HK-2 (cell line): ENCODE data around the gene BAD.
"Not testable (repeated sequence)": the region's sequence is repeated elsewhere in the genome, so short reads cannot be mapped to it uniquely, and the experiment has no call there.

Source experiments
- DNase-seq: peaks from one replicate; pipeline ENCODE4 v3.0.0-alpha.2; 2018; ENCODE audit not compliant: unreplicated experiment

The BAD gene

GRCh38 chr11:64314805-64315561, 30.5 kb upstream of the BAD start:
- no peak for DNase-seq

- DNase-seq = no peak
Measured at GRCh38 chr11:64314146-64314804, 29.8 kb upstream of the BAD start.

DNA sequence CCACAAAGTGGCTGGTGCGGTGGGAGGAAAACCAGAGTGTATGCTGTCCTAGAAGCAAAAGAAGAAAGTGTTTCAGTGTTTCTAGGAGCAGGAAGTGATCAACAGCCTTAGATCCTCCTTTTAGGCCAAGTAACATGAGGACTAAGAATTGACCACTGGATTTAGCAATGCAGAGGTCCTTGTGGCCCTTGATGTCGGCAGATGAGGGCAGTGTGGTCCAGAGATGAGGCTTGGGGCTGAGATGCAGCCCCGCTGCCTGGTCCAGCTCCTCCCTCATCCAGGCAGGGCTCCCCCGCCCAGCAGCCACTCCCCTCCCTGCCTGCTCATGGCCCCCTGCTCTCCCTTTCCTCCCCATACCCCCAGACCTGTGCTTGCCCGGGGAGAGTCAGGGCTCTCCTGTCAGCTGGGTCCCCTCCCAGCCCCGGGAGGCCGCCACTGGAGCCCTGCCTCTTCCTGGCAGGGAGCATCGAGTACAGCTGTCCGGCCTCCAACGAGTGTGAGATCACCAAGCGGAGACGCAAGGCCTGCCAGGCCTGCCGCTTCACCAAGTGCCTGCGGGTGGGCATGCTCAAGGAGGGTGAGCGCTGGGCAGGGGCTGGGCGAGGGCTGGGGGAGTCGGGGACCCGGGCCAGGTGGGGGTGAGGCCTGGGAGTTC, 29.2 kb upstream of the BAD start:
- DNase-seq = no peak

DNA sequence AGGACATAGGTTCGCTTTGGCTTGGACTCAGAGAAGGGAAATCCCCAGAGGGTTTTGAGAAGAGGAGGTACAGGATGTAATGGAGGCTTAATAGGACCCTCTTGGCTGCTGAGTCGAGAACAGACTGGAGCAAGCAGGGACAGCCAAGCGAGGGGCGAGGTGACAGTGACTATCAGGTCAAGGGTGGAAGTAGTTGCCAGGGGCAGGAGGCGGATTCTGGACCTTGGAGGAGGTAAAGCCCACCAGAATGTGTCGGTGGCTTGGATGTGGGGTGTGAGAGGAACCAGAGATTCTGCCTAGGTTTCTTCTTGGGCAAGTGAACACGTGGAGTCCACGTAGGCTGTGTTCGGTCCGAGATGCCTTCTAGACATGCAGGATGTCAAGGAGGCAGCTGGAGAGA, 28.5 kb upstream of the BAD start:
- no peak for DNase-seq

GRCh38 chr11:64307795-64308194, 23.3 kb upstream of the BAD start:
- DNase-seq = not testable (repeated sequence)

DNA sequence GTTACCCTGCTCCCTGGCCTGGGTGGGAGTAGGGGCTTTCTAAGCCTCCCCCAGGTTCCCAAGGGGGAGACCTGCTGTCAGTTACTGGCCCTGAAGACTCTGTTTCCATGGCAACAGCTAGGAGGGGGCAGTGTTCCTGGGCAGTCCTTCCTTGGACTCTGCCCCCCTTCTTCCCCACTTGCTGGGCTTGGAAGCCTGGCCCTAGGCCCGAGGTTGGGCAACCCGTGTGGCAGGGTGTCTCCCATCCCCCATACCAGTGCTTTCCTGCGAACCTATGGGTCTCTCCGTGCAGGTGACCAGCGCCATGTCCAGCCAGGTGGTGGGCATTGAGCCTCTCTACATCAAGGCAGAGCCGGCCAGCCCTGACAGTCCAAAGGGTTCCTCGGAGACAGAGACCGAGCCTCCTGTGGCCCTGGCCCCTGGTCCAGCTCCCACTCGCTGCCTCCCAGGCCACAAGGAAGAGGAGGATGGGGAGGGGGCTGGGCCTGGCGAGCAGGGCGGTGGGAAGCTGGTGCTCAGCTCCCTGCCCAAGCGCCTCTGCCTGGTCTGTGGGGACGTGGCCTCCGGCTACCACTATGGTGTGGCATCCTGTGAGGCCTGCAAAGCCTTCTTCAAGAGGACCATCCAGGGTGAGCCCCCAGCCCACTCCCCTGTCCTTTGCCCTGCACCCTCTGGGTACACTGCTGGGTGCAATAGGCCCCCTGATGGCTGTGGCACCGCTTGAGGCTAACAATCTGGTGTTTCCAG, 22.6 kb upstream of the BAD start:
- no peak for DNase-seq

- DNase-seq = no peak
Measured at GRCh38 chr11:64306563-64306875, 22.1 kb upstream of the BAD start.

- DNase-seq = peak; percentile 63
Measured at GRCh38 chr11:64305691-64306562, 21.5 kb upstream of the BAD start.

DNA sequence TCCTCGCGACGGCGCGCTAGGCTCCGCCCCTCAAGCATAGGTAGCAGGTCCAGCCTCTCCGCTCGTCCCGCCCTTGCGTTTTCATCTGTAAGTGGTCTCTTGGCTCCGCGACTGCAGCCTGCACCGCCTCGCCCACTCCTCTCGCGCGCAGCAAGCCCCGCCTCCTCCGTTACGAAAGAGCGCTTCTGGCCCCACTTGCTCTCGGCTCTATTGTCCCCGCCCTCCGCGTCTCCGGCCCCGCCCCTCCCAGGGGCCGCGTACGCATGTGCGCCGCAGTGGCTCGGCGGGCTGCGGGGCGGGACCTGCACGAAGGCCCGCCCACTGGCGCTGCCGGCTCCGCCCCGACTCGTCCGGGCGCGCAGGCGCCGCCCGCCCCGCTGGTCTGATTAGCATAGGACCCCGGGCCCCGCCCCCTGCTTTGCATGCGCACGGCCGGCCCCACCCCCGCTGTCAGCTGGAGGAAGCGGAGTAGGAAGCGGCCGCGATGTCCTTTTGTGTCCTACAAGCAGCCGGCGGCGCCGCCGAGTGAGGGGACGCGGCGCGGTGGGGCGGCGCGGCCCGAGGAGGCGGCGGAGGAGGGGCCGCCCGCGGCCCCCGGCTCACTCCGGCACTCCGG, 20.7 kb upstream of the BAD start, which contains the start of gene ESRRA:
TSS of gene ESRRA (plus strand) at position 450 of the 616 bp plus-strand sequence. CDS start 1,656 bp downstream, outside the sequence.
- peak; percentile 97 for DNase-seq

GRCh38 chr11:64304316-64305072, 20.0 kb upstream of the BAD start:
- peak; percentile 91 for DNase-seq

DNA sequence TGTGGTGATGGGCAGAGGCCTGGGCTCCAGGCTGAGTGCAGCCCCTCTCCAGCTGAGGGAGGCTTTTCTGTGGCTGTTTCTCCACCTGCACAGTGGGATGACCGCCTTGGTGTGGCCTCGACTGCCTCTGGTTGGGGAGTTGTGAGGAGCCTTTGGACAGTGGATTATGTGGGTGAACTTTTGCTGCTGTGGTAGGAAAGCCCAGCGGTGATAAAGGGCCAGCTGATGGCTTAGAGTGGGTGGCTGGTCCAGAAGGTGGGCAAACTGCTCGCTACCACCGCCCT, 19.5 kb upstream of the BAD start:
- DNase-seq = no peak

GRCh38 chr11:64303109-64304031, 18.9 kb upstream of the BAD start:
- no peak for DNase-seq

DNA sequence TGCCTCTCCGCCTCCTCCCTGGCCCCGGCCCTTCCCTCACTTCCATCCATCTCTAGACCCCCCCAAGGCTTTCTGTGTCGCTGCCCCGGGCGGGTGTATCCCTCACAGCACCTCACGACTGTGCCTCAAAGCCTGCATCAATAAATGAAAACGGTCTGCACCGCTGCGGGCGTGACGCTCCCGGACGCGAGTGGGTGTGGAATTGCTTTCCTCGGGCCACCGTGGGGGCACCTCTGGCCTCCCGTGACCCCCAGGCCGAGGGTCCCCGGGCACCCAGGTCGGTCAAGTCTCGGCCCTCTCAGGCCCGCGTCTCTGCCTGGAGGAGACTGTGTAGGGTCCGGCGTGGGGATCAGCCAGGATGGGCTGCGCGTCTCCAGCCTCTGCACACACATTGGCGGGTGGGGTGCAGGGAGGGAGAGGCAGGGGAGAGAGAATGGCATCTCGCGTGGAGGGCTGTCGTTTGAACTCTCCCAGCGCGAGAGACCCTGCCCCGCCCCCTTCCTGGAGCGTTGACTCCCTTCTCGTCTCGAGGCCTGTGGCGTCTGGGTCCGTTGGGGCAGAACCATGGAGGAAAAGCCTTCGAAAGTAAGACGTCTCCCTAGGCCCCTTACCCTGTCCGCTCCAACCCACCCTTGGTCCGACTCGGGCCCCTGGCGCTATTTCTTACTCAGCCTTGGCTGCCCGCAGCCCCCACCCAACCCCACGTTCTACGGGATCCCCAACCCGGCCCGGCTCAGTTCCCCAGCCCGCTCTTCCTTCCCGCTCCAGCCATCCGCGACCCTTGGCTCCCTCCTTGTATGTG, 15.6 kb upstream of the BAD start, which contains the start of gene CATSPERZ:
TSS of gene CATSPERZ (plus strand) at position 512 of the 802 bp plus-strand sequence. CDS start at position 565, 53 bp downstream.
- DNase-seq = no peak

DNA sequence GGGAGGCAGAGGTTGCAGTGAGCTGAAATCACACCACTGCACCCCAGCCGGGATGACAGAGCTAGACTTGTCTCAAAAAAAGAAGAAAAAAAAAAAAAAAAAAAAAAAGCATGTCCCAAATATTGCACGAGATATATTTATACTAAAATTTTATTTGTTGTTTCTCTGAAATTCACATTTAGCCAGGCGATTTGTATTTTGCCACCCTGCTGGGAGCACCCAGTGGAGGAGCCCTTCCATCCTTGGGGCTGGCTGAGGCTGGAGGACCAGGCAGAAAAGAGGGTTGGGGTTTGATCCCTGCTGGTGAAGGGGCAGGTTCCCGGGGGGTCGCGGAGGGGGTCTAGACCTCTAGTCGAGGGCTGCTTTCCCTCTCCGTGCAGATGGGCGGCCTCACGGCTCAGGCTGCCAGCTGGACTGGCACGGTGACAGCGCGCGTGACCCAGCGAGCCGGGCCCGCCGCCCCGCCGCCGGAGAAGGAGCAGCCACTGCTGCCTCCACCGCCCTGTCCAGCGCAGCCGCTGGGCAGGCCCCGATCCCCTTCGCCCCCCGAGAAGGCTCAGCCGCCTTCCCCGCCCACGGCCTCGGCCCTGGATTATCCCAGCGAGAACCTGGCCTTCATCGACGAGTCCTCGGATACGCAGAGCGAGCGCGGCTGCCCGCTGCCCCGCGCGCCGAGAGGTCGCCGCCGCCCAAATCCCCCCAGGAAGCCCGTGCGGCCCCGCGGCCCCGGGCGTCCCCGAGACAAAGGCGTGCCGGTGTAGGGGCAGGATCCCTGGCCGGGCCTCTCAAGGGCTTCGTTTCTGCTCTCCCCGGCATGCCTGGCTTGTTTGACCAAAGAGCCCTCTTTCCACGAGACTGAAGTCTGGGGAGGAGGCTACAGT, 14.7 kb upstream of the BAD start:
- no peak for DNase-seq

DNA sequence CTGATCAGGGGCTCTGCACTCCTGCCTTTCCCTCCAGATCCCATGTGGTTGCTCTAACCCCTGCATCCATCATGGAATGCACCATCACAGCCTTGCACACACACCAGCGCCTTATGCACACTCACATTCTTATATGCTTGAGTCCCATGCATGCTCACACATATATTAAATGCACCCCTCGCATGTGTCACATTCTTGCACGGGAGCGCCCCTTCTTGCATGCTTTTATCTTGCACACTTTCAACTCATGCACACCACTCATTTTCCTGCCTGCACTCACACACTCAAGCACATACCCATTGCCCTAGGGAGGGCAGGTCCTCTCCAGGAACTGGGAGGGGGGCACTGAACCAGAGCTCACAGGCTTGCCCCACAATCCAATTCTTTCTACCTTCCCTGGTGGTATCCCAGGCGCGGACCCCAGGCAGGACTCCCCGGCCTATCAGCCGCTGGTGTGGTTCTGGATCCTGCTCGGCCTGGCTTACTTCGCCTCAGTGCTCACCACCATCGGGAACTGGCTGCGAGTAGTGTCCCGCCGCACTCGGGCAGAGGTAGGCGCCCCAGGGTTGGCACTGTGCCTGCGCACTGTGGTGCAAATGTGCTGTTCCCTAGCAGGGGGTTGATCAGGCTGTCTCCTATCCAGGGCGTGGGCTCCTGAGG, 13.4 kb upstream of the BAD start:
- DNase-seq = no peak

DNA sequence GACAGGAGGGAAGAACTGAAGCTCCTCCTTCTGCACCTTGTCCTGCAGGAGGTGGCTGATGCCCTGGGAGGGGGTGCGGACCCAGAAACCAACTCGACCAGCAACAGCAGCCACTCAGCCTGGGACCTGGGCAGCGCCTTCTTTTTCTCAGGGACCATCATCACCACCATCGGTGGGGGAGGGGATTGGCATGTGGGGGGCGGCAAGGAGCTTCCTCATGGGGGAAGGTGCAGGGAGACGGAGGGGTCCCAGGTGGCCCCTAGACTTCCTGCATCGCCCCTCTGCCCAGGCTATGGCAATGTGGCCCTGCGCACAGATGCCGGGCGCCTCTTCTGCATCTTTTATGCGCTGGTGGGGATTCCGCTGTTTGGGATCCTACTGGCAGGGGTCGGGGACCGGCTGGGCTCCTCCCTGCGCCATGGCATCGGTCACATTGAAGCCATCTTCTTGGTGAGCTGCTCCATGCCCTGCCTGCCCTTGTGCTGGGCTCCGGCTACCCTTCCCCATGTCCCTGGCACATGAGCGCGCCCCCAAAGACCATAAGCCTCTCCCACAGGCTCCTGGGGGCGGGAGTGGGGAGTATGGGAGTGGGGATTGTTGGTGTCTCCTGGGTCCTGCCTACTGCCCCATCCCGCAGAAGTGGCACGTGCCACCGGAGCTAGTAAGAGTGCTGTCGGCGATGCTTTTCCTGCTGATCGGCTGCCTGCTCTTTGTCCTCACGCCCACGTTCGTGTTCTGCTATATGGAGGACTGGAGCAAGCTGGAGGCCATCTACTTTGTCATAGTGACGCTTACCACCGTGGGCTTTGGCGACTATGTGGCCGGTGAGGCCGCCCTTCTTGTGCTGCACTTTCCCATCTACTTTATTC, 12.6 kb upstream of the BAD start:
- DNase-seq = no peak
